GM23338 (cell line): ENCODE results near the gene CD6. TPM values are rescaled to one million over a fixed set of nuclear protein-coding genes. Genes with fewer than 3 reads are reported as not detected.

ENCODE experiments used
- ATAC-seq: fragments of 200-7000 bp; cut with Tn5 transposase; 3 replicates; pipeline ENCODE4 v1.9.1; 2020
- DNase-seq: peaks from one replicate; pipeline ENCODE4 v3.0.0-alpha.2; 2015; ENCODE audit warnings: low spot score
- H2AFZ ChIP-seq: fragments of 200-600 bp; sonication (generic); 2 replicates; pipeline ENCODE4 v1.8.0; 2016; ENCODE audit warnings: antibody characterized with exemption, mild to moderate bottlenecking, moderate library complexity
- H3F3A ChIP-seq: fragments of 200-600 bp; sonication (generic); replicated peaks from 2 replicates; pipeline ENCODE4 v1.8.0; 2017; ENCODE audit warnings: antibody characterized with exemption, mixed run types, low read depth
- H3K27ac ChIP-seq: fragments of 200-600 bp; sonication (generic); 2 replicates; pipeline ENCODE4 v1.6.1; 2016; ENCODE audit warnings: low read depth
- H3K27me3 ChIP-seq: fragments of 200-600 bp; sonication (generic); 2 replicates; pipeline ENCODE4 v1.8.0; 2016; ENCODE audit warnings: mild to moderate bottlenecking, mixed run types, moderate library complexity; ENCODE audit not compliant: insufficient read depth
- H3K36me3 ChIP-seq: fragments of 200-600 bp; sonication (generic); 2 replicates; pipeline ENCODE4 v1.8.0; 2016; ENCODE audit warnings: mild to moderate bottlenecking; ENCODE audit not compliant: insufficient read depth
- H3K4me1 ChIP-seq: fragments of 200-600 bp; sonication (generic); 2 replicates; pipeline ENCODE4 v1.8.0; 2016; ENCODE audit warnings: mild to moderate bottlenecking, moderate library complexity; ENCODE audit not compliant: insufficient read depth
- H3K4me2 ChIP-seq: fragments of 200-600 bp; sonication (generic); 2 replicates; pipeline ENCODE4 v1.7.1; 2017; ENCODE audit warnings: mixed run types
- H3K4me3 ChIP-seq: fragments of 200-600 bp; sonication (generic); 2 replicates; pipeline ENCODE4 v1.6.1; 2016; ENCODE audit warnings: mixed run types
- H3K79me2 ChIP-seq: fragments of 200-600 bp; sonication (generic); replicated peaks from 2 replicates; pipeline ENCODE4 v1.8.0; 2017; ENCODE audit warnings: mild to moderate bottlenecking; ENCODE audit not compliant: insufficient read depth
- H3K9me2 ChIP-seq: fragments of 200-600 bp; sonication (generic); 2 replicates; pipeline ENCODE4 v1.8.0; 2017; ENCODE audit not compliant: insufficient read depth
- H4K20me1 ChIP-seq: fragments of 200-600 bp; sonication (generic); replicated peaks from 2 replicates; pipeline ENCODE4 v1.8.0; 2017; ENCODE audit warnings: mild to moderate bottlenecking; ENCODE audit not compliant: insufficient read depth
- H3K27ac Mint-ChIP-seq: 2 replicates; pipeline ENCODE4 v1.8.0; 2020; ENCODE audit warnings: inconsistent platforms, mild to moderate bottlenecking, moderate library complexity, mixed read lengths
- H3K27me3 Mint-ChIP-seq: 3 replicates; pipeline ENCODE4 v1.8.0; 2022; ENCODE audit warnings: low read depth, mild to moderate bottlenecking, moderate library complexity, mixed read lengths, inconsistent platforms; ENCODE audit not compliant: insufficient read depth, poor library complexity
- H3K36me3 Mint-ChIP-seq: 3 replicates; pipeline ENCODE4 v1.8.0; 2021; ENCODE audit warnings: low read depth, mild to moderate bottlenecking, inconsistent platforms, moderate library complexity, mixed read lengths
- H3K4me1 Mint-ChIP-seq: 3 replicates; pipeline ENCODE4 v1.8.0; 2020; ENCODE audit warnings: mild to moderate bottlenecking, inconsistent platforms, mixed read lengths
- H3K4me3 Mint-ChIP-seq: 3 replicates; pipeline ENCODE4 v1.8.0; 2021; ENCODE audit warnings: moderate library complexity, mild to moderate bottlenecking, inconsistent platforms, mixed read lengths
- H3K9me3 Mint-ChIP-seq: 3 replicates; pipeline ENCODE4 v1.8.0; 2020; ENCODE audit warnings: moderate library complexity, mild to moderate bottlenecking, inconsistent platforms, mixed read lengths
- CREB1 ChIP-seq: fragments of 250-450 bp; sonication (Bioruptor Pico); IDR thresholded peaks from 2 replicates; pipeline ENCODE4 v1.5.0; 2020; ENCODE audit warnings: low read depth, mild to moderate bottlenecking, moderate library complexity
- EZH2phosphoT487 ChIP-seq: fragments of 200-600 bp; sonication (generic); IDR thresholded peaks from one replicate; pipeline ENCODE4 v1.8.1; 2018; ENCODE audit warnings: antibody characterized with exemption; ENCODE audit not compliant: unreplicated experiment
- NANOG ChIP-seq: IDR thresholded peaks from 2 replicates; pipeline ENCODE4 v1.6.1; 2016; ENCODE audit warnings: antibody characterized with exemption, borderline replicate concordance
- POLR2AphosphoS5 ChIP-seq: IDR thresholded peaks from 2 replicates; pipeline ENCODE4 v1.6.1; 2016; ENCODE audit warnings: antibody characterized with exemption, low read depth
- STAT1 ChIP-seq: IDR thresholded peaks from one replicate; pipeline ENCODE4 v1.6.1; 2016; ENCODE audit warnings: antibody characterized with exemption; ENCODE audit not compliant: unreplicated experiment
- ZNF114 ChIP-seq: fragments of 250-450 bp; sonication (Bioruptor Pico); IDR thresholded peaks from 2 replicates; pipeline ENCODE4 v1.5.0; 2020; ENCODE audit warnings: mild to moderate bottlenecking, moderate library complexity
- polyA plus RNA-seq: library from polyadenylated mRNA; unstranded; fragments of >200 nt; fragmentation: Nextera tagmentation; extraction: Ambion mirVana; gene quantifications from 2 replicates; pipeline ENCODE4 v1.2.1, GENCODE V29; 2016
- total RNA-seq: library from RNA; depleted of rRNA; stranded (reverse); fragments of >200 nt; shearing (Covaris generic); gene quantifications from 2 replicates; pipeline ENCODE4 v1.2.3, GENCODE V29; 2014
- TF ChIP-seq, protein P1 (sequence below): fragments of 250-450 bp; sonication (Bioruptor Pico); IDR thresholded peaks from 2 replicates; pipeline ENCODE4 v1.5.0; 2020; ENCODE audit warnings: mild to moderate bottlenecking, moderate library complexity
- TF ChIP-seq, protein P2 (sequence below): IDR thresholded peaks from 2 replicates; pipeline ENCODE4 v1.6.1; 2016; ENCODE audit warnings: antibody characterized with exemption
- TF ChIP-seq, protein P3 (sequence below), 2 experiments: fragments of 200-600 bp in 1 of 2; sonication (generic) in 1 of 2; conservative IDR thresholded peaks; 2 replicates each; pipeline versions ENCODE4 v1.5.1 to v1.6.1; 2016 to 2017; ENCODE audit warnings: antibody characterized with exemption in 2 of 2, low read depth in 2 of 2, mild to moderate bottlenecking in 2 of 2, moderate library complexity in 1 of 2

CD6 gene
- total and polyA plus RNA-seq, 2 experiments from 2014 or later = 0.49 TPM; not detected in 1

- H3K4me1 Mint-ChIP-seq = no peaks in the 10 kb centered on the region
- no peak overlapping the region for H3K4me3 Mint-ChIP-seq
- no peak overlapping the region for H2AFZ ChIP-seq
Measured at GRCh38 chr11:60987577-60988277, 16.2 kb downstream of the CD6 start.

More at GRCh38 chr11:60987577-60988277, 16.2 kb downstream of the CD6 start:
- Histone ChIP-seq H3K9me2 (no peaks in the 10 kb centered on the region), H3K27me3 (no peaks in the 10 kb centered on the region), H3K27ac (no peak overlapping the region), H3K79me2 (no peaks in the 10 kb centered on the region), H3K4me1 (no peaks in the 10 kb centered on the region), H4K20me1 (no peaks in the 10 kb centered on the region), H3K36me3 (no peaks in the 10 kb centered on the region), H3K4me2 (no peak overlapping the region), H3K4me3 (no peak overlapping the region), H3F3A (no peaks in the 10 kb centered on the region)
- TF ChIP-seq, protein P1, sequence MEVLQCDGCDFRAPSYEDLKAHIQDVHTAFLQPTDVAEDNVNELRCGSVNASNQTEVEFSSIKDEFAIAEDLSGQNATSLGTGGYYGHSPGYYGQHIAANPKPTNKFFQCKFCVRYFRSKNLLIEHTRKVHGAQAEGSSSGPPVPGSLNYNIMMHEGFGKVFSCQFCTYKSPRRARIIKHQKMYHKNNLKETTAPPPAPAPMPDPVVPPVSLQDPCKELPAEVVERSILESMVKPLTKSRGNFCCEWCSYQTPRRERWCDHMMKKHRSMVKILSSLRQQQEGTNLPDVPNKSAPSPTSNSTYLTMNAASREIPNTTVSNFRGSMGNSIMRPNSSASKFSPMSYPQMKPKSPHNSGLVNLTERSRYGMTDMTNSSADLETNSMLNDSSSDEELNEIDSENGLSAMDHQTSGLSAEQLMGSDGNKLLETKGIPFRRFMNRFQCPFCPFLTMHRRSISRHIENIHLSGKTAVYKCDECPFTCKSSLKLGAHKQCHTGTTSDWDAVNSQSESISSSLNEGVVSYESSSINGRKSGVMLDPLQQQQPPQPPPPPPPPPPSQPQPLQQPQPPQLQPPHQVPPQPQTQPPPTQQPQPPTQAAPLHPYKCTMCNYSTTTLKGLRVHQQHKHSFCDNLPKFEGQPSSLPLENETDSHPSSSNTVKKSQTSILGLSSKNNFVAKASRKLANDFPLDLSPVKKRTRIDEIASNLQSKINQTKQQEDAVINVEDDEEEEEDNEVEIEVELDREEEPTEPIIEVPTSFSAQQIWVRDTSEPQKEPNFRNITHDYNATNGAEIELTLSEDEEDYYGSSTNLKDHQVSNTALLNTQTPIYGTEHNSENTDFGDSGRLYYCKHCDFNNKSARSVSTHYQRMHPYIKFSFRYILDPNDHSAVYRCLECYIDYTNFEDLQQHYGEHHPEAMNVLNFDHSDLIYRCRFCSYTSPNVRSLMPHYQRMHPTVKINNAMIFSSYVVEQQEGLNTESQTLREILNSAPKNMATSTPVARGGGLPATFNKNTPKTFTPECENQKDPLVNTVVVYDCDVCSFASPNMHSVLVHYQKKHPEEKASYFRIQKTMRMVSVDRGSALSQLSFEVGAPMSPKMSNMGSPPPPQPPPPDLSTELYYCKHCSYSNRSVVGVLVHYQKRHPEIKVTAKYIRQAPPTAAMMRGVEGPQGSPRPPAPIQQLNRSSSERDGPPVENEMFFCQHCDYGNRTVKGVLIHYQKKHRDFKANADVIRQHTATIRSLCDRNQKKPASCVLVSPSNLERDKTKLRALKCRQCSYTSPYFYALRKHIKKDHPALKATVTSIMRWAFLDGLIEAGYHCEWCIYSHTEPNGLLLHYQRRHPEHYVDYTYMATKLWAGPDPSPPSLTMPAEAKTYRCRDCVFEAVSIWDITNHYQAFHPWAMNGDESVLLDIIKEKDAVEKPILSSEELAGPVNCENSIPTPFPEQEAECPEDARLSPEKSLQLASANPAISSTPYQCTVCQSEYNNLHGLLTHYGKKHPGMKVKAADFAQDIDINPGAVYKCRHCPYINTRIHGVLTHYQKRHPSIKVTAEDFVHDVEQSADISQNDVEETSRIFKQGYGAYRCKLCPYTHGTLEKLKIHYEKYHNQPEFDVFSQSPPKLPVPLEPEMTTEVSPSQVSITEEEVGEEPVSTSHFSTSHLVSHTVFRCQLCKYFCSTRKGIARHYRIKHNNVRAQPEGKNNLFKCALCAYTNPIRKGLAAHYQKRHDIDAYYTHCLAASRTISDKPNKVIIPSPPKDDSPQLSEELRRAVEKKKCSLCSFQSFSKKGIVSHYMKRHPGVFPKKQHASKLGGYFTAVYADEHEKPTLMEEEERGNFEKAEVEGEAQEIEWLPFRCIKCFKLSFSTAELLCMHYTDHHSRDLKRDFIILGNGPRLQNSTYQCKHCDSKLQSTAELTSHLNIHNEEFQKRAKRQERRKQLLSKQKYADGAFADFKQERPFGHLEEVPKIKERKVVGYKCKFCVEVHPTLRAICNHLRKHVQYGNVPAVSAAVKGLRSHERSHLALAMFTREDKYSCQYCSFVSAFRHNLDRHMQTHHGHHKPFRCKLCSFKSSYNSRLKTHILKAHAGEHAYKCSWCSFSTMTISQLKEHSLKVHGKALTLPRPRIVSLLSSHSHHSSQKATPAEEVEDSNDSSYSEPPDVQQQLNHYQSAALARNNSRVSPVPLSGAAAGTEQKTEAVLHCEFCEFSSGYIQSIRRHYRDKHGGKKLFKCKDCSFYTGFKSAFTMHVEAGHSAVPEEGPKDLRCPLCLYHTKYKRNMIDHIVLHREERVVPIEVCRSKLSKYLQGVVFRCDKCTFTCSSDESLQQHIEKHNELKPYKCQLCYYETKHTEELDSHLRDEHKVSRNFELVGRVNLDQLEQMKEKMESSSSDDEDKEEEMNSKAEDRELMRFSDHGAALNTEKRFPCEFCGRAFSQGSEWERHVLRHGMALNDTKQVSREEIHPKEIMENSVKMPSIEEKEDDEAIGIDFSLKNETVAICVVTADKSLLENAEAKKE (CRISPR knock-in tag) = no peak
- TF ChIP-seq, protein P2, sequence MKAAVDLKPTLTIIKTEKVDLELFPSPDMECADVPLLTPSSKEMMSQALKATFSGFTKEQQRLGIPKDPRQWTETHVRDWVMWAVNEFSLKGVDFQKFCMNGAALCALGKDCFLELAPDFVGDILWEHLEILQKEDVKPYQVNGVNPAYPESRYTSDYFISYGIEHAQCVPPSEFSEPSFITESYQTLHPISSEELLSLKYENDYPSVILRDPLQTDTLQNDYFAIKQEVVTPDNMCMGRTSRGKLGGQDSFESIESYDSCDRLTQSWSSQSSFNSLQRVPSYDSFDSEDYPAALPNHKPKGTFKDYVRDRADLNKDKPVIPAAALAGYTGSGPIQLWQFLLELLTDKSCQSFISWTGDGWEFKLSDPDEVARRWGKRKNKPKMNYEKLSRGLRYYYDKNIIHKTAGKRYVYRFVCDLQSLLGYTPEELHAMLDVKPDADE = no peak
- no peak for TF ChIP-seq CREB1 (CRISPR knock-in tag)
- no peak for TF ChIP-seq NANOG
- TF ChIP-seq STAT1 = no peak
- TF ChIP-seq POLR2AphosphoS5 = no peak
- no peak for TF ChIP-seq EZH2phosphoT487
- TF ChIP-seq, protein P3, sequence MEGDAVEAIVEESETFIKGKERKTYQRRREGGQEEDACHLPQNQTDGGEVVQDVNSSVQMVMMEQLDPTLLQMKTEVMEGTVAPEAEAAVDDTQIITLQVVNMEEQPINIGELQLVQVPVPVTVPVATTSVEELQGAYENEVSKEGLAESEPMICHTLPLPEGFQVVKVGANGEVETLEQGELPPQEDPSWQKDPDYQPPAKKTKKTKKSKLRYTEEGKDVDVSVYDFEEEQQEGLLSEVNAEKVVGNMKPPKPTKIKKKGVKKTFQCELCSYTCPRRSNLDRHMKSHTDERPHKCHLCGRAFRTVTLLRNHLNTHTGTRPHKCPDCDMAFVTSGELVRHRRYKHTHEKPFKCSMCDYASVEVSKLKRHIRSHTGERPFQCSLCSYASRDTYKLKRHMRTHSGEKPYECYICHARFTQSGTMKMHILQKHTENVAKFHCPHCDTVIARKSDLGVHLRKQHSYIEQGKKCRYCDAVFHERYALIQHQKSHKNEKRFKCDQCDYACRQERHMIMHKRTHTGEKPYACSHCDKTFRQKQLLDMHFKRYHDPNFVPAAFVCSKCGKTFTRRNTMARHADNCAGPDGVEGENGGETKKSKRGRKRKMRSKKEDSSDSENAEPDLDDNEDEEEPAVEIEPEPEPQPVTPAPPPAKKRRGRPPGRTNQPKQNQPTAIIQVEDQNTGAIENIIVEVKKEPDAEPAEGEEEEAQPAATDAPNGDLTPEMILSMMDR (conservative IDR thresholded peaks at IDR 0.05; ENCODE audit: low read depth in 2 of 2) = no peak
- TF ChIP-seq ZNF114 (CRISPR knock-in tag) = no peak
- DNase-seq (no peak), ATAC-seq (no peak)
- Mint-ChIP-seq H3K27ac (no peak overlapping the region), H3K36me3 (no peaks in the 10 kb centered on the region), H3K9me3 (no peaks in the 10 kb centered on the region), H3K27me3 (peaks cover 5% of the 10 kb centered on the region)
